HG03575 (cell line): ENCODE results near the gene DGCR2.
"Not testable (repeated sequence)": the region's sequence is repeated elsewhere in the genome, so short reads cannot be mapped to it uniquely, and the experiment has no call there.

Experiments used
- ATAC-seq: cut with Tn5 transposase; IDR thresholded peaks from one replicate; pipeline ENCODE4 v1.9.1; 2021; ENCODE audit not compliant: unreplicated experiment, insufficient number of reproducible peaks, low FRiP score; ENCODE audit errors: extremely low read depth

Gene DGCR2

DNA sequence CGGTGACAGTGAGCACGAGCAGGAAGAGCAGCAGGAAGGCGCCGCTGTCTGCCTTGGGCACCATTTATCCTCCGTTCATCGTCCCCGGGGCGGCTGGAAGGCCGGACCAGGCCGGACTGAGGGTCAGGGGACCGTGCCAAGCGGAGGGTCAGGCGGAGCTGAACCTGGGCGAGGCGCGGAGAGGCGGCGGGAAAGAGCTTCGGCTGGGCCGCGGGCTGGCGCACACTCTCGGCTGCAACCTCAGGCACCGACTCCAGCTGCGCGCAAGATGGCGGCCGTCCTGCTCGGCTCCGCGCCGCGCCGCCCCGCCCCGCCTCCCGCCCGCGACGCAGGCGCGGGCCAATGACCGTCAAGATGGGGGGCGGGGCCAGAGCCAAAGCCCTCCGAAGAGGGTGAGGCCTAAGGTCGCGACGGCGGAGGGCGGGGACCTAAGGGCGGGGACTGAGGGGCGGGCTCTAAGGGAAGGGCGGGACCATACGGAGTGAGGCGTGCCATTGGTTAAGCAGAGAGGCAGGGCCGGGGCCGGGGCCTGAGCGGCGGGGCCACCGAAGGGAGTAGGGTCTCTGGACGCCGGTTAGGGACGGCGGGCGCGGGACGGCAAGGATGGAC is at the start of gene DGCR2:
Gene DGCR2 (minus strand): TSS at position 270 of the 609 bp plus-strand sequence. CDS start 206 bp downstream, at position 64.
- no peak for ATAC-seq

DNA sequence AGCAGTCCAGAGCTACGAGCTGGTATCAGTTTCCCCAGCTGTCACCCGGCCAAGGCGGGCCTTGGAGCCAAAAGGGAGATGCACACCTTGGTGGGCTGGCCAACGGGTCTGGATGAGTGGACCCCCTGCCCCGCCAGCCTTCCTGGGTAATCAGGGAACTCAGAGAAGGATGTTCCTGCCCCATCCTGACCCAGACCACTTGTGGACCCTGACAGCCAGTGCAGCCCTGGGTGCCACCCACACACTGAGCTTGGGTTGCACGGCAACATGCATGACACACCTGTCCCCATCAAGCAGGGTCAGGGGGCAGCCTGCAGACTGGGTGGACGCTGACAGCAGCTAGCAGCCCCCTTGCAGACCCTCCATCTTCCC is 47.7 kb upstream of the DGCR2 start:
- ATAC-seq = no peak

DNA sequence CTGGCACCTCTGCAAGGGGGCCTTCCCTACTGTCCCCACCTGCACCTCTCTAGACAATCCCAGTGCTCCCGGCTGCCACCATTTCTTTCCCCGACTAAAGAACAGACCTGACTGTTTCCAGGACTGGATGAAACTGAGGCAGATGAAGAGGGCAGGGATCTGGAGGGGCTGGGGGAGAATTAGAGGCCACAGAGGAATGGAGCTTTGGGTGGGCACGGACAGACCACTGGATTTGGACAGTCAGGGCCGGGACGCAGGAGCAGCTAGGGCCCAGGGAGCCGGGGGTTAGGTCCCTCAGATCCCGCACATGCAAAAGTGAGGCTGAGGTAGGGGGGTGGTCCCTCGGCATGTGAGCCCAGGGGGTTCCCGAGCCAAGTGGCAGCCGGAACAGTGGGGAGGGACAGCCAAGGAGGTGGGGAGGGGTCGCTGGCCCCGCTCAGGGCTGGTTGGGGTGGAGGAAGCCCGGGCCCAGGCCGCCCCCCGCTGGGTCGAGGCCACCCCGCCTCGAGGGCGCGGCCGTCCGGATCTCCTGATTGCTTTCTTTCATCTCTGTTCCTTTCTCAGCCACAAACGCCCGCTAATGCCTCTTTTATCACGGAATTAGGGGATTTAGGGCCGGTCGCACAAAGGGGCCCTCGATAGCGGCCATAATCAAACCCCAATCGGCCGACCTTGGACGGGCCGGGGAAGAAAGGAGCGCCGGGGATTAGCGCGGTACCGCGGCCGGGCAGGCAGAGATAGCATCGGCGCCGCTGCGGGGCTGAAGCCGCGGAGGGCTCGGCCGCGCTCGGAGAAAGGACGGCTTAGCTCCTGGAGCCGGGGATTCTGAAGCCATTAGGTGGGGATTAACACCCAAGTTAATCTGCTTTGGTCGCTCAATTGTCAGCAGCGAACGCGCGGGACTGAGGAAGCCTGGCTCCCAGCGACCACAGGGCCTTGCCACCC is 47.1 kb upstream of the DGCR2 start:
- ATAC-seq = no peak

- ATAC-seq = no peak
These were observed 46.1 kb upstream of the DGCR2 start for GRCh38 chr22:19168088-19168890.

- no peak for ATAC-seq
These were observed 45.1 kb upstream of the DGCR2 start for GRCh38 chr22:19167106-19167869.

DNA sequence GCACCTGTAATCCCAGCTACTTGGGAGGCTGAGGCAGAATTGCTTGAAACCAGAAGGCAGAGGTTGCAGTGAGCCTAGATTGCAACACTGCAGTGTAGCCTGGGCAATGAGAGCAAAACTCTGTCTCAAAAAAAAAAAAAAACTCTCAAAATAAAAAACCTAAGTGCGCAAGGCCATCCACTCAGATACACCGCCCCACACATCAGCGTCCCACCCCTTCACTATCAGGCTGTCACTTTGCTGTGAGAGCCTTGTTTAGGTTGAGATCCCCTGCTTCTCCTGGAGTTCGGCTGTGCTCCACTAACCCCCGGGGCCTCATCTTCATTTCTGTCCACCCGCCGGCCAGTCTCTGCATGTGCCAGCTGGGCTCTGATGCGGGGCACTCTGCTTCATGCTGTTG is 44.2 kb upstream of the DGCR2 start:
- no peak for ATAC-seq

DNA sequence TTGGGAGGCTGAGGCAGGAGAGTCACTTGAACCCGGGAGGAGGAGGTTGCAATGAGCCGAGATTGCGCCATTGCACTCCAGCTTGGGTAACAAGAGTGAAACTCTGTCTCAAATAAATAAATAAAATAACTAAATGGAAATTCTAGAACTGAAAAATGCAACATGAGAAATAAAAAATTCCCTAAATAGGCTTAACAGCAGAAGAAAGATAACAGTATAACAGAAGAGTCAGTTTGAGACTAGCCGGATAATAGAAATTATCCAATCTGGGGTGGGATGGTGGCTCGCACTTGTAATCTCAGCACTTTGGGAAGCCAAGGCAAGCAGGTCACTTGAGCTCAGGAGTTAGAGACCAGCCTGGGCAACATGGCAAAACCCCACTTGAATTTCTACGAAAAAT is 42.2 kb upstream of the DGCR2 start:
- no peak for ATAC-seq

GRCh38 chr22:19158649-19159048 is 36.4 kb upstream of the DGCR2 start:
- ATAC-seq = not testable (repeated sequence)

GRCh38 chr22:19156109-19156508 is 33.9 kb upstream of the DGCR2 start:
- ATAC-seq = not testable (repeated sequence)

DNA sequence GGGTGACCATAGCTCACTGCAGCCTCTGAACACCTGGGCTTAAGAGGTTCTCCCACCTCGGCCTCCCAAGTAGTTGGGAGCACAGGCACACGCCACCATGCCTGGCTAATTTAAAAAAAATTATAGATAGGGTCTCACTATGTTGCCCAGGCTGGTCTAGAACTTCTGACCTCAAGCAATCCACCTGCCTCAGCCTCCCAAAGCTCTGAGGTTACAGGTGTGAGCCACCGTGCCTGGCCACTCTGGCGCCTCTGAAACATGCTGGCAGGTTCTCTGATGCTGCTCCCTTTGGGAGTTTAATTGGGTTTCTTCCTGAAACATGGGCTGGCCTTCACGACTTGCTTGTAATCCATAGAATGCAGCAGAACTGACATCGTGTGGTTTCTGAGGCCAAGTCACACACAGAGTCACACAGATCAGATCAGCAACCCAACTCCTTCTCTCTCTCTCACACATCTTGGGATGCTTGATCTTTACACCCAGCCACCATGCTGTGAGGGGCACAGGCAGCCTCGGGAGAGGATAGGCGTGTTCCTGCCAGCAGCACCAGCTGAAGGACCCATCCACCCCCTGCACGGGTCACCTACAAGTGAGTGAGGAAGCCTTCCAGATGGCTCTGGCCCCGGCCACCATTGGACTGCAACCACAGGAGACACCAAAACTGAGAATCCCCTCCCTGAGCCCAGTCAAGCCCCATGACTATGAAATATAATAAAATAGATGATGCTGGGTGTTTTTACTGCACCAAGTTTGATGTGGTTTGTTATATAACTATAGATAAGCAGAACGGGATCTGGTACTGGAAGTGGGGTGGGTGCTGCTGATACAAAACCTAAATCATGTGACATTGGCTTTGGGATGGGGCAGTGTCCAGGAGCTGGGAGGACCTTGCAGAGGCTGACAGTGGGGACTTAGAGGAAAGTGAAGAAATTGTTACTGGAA is 31.0 kb upstream of the DGCR2 start:
- no peak for ATAC-seq

- no peak for ATAC-seq
These were observed 29.3 kb upstream of the DGCR2 start for GRCh38 chr22:19151329-19152191.

GRCh38 chr22:19150482-19151328 is 28.5 kb upstream of the DGCR2 start:
- ATAC-seq = no peak

DNA sequence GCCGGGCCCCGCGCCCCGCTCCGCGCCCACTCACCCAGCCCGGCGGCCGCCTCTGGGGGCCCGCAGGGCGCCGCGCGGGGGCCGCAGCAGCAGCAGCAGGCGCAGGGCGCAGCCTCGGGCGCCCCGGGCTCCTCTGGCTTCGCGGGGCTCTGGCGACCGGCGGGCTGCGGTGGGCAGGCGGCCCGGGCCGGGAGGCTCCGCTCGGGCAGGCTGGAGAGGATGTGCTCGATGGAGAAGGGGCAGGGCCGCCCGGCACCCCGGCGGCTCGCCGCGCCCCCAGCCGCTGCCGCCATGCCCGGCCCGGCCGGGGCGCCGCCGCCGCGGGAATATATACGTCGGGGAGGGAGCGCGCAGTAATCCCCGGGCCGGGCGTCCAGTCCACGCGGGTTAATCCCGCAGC is 27.8 kb upstream of the DGCR2 start, which contains the start of gene GSC2:
Gene GSC2 (minus strand): TSS at position 302 of the 400 bp plus-strand sequence. CDS start 9 bp downstream, at position 293.
- ATAC-seq = no peak

DNA sequence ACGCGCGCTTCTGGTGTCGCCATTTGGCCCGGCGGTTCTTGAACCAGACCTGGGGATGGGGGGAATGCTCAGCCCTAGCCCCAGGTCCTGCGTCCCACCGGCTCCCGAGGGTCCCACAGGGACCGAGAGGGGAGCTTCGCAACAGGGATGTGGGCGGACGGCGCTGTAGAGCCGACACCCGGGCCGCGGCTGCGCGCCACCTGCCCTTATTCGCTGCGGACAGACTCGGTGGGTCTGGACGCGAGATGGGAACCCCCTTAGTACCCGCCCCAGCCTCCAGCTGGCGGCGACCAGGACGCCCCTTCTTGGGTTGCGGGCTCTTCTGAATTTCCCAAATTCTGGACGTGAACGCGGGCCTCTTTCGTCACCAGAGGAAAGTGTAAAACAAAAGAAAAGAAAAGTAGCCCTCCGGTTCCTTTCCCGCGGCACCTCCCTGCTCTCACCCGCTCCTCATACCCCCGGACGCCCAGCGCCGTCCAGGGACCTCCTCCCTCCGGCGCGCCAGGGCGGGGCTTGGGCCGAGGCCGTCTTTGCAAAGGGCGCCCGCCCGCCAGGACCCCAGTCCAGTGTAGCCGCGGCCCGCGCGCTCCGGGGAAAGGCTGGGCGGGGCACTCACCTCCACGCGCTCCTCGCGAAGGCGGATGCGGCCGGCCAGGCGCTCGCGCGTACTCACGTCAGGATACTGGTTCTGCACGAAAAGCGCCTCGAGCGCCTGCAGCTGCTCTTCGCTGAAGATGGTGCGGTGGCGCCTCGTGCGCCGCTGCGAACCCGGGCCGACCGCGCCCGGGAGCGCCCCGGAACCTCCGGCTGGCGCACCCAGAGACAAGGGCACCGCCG is 27.1 kb upstream of the DGCR2 start:
- no peak for ATAC-seq

GRCh38 chr22:19148417-19149046 is 26.3 kb upstream of the DGCR2 start:
- no peak for ATAC-seq
